ENCODE measurements around the gene DCXR. TPM values are rescaled to one million over a fixed set of nuclear protein-coding genes. Genes with fewer than 3 reads are reported as not detected.

The DCXR gene
- total and polyA plus RNA-seq, 2 of the 13 experiments (the other 11 are each of a cell fraction or from before 2014, with no cell fraction given) = 287 to 311 TPM

DNA sequence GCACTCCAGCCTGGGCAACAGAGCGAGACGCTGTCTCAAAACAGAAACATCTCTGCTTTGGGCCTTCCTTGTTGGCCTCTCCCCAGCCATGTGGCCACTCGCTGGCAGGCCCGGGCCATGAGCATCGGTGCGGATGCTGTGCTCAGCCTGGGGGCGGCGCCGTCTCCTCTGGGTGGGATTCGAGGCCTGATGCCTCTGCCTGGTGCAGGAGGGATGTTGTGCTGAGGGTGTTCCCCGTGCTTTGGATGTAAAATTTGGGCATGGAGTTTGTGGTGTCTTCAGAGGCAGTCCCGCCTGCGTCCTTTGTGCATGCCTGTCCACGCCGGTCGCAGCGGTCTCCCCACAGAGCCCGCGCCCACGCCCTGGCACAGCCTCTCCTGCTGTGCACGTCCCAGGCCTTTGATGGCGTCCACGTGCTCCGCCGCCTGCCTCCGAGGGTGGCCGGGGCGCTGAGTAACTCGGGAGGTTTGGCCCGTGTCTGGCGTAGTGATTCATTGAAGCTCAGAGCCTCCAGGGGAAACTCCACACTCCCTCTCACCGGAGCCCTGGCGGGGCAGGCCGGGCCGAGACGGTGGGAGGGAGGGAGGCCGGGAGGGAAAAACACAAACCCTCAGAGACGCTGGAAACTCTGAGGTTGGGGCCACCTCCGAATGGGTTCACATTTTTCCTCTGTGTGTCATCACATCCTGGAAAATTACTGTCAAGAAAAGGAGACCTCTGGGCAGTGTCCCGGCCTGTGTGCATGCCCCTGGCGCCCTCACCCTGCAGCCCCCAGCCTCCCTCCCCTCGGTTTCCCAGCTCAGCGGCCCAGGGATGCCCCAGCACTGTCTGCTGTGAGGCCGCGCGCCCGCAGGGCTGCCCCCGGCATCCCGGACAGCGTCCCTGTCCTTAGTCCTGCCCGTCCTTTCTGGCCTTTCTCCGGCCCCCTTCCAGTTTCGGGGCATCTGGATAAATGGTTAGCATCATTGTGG, 33.8 kb downstream of the DCXR start (continued):
- TF ChIP-seq NR2C2 (CRISPR knock-in tag; IDR thresholded peaks at IDR 0.05; ENCODE audit: borderline replicate concordance) = peak; percentile 59; the same call in 1 of the 2 replicates
- TF ChIP-seq NR0B2 (CRISPR knock-in tag; IDR thresholded peaks at IDR 0.05) = peak; percentile 94
- TF ChIP-seq ZNF83 (CRISPR knock-in tag; IDR thresholded peaks at IDR 0.05; ENCODE audit: borderline replicate concordance) = peak; percentile 87; the same call in 1 of the 2 replicates
- TF ChIP-seq HNF4A (CRISPR knock-in tag; IDR thresholded peaks at IDR 0.05) = no peak
- TF ChIP-seq FOXP1 (IDR thresholded peaks at IDR 0.05) = no peak
- no peak for TF ChIP-seq FOXP1 (CRISPR knock-in tag; IDR thresholded peaks at IDR 0.05)
- peak; percentile 39; the same call in 1 of the 2 replicates for TF ChIP-seq HNF4G (IDR thresholded peaks at IDR 0.05; ENCODE audit: borderline replicate concordance, low read depth, low read length)
- peak; percentile 80; the same call in 1 of the 2 replicates for TF ChIP-seq HNF4G (CRISPR knock-in tag; IDR thresholded peaks at IDR 0.05; ENCODE audit: borderline replicate concordance, low read depth)
- TF ChIP-seq ZNF235 (CRISPR knock-in tag; IDR thresholded peaks at IDR 0.05; ENCODE audit: borderline replicate concordance) = no peak
- no peak for TF ChIP-seq CC2D1A (CRISPR knock-in tag; IDR thresholded peaks at IDR 0.05)
- peak; percentile 89 for TF ChIP-seq ZFX (CRISPR knock-in tag; IDR thresholded peaks at IDR 0.05; ENCODE audit: low read depth)
- TF ChIP-seq ZFP62 (CRISPR knock-in tag; IDR thresholded peaks at IDR 0.05) = no peak
- no peak; the same call in 1 of the 2 replicates for TF ChIP-seq NFYC (CRISPR knock-in tag; IDR thresholded peaks at IDR 0.05)
- TF ChIP-seq ZNF768 (CRISPR knock-in tag; IDR thresholded peaks at IDR 0.05) = peak; percentile 66
- peak; percentile 31; the same call in 1 of the 2 replicates for TF ChIP-seq CEBPG (CRISPR knock-in tag; IDR thresholded peaks at IDR 0.05)
- 0 out of 2 replicates have a peak, but pooled peaks have one; percentile 50 for TF ChIP-seq PAX8 (CRISPR knock-in tag; IDR thresholded peaks at IDR 0.05; ENCODE audit: borderline replicate concordance)
- TF ChIP-seq ZFP37 (CRISPR knock-in tag; IDR thresholded peaks at IDR 0.05; ENCODE audit: borderline replicate concordance) = peak; percentile 82; the same call in 1 of the 2 replicates
- TF ChIP-seq HOXD1 (CRISPR knock-in tag; IDR thresholded peaks at IDR 0.05) = no peak; the same call in none of the 2 replicates
- TF ChIP-seq ZNF12 (CRISPR knock-in tag; IDR thresholded peaks at IDR 0.05) = 0 out of 2 replicates have a peak, but pooled peaks have one; percentile 33
- TF ChIP-seq SMYD3 (CRISPR knock-in tag; IDR thresholded peaks at IDR 0.05) = no peak
- peak; percentile 51; the same call in 1 of the 2 replicates for TF ChIP-seq HOXA5 (CRISPR knock-in tag; IDR thresholded peaks at IDR 0.05)
- TF ChIP-seq TEF (CRISPR knock-in tag; IDR thresholded peaks at IDR 0.05) = no peak; the same call in 1 of the 2 replicates
- TF ChIP-seq AGO2 (optimal IDR thresholded peaks at IDR 0.05; ENCODE audit: low read depth, low read length) = peak; percentile 98
- no peak for TF ChIP-seq PAWR (CRISPR knock-in tag; IDR thresholded peaks at IDR 0.05; ENCODE audit: borderline replicate concordance)
- TF ChIP-seq JUN (CRISPR knock-in tag; IDR thresholded peaks at IDR 0.05) = peak; percentile 23
- no peak for TF ChIP-seq ZNF446 (CRISPR knock-in tag; IDR thresholded peaks at IDR 0.05)
- TF ChIP-seq NR2F6 (IDR thresholded peaks at IDR 0.05) = 0 out of 2 replicates have a peak, but pooled peaks have one; percentile 18
- TF ChIP-seq NR2F6 (CRISPR knock-in tag; IDR thresholded peaks at IDR 0.05) = peak; percentile 55
- no peak for TF ChIP-seq XRCC5 (optimal IDR thresholded peaks at IDR 0.05; ENCODE audit: low read length)
- TF ChIP-seq, protein P1, sequence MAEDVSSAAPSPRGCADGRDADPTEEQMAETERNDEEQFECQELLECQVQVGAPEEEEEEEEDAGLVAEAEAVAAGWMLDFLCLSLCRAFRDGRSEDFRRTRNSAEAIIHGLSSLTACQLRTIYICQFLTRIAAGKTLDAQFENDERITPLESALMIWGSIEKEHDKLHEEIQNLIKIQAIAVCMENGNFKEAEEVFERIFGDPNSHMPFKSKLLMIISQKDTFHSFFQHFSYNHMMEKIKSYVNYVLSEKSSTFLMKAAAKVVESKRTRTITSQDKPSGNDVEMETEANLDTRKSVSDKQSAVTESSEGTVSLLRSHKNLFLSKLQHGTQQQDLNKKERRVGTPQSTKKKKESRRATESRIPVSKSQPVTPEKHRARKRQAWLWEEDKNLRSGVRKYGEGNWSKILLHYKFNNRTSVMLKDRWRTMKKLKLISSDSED (CRISPR knock-in tag; IDR thresholded peaks at IDR 0.05) = no peak; the same call in 1 of the 2 replicates
- TF ChIP-seq ZNF749 (CRISPR knock-in tag; IDR thresholded peaks at IDR 0.05; ENCODE audit: borderline replicate concordance) = peak; percentile 76
